Motor neuron (in vitro differentiated cells): ENCODE measurements around the gene ALDH3A1. TPM values are rescaled to one million over a fixed set of nuclear protein-coding genes. Genes with fewer than 3 reads are reported as not detected.

ENCODE experiments used
- ATAC-seq, 8 experiments: fragments of 200-7000 bp; cut with Tn5 transposase; replicated peaks in 6 of 8; 2 replicates each; pipeline ENCODE4 v1.8.0; 2021; ENCODE audit warnings: mild to moderate bottlenecking in 8 of 8, moderate library complexity in 8 of 8
- H3K27ac ChIP-seq, 2 donors: fragments of 250-450 bp; sonication (Bioruptor Pico); 2 replicates each; pipeline ENCODE4 v1.9.0; 2021; ENCODE audit warnings: antibody characterized with exemption in 2 of 2, mild to moderate bottlenecking in 2 of 2, moderate library complexity in 1 of 2
- H3K4me1 ChIP-seq, 2 donors: fragments of 250-450 bp; sonication (Bioruptor Pico); replicated peaks in 1 of 2; 2 replicates each; pipeline ENCODE4 v1.6.1; 2021; ENCODE audit warnings: antibody characterized with exemption in 2 of 2, mild to moderate bottlenecking in 2 of 2, moderate library complexity in 1 of 2
- H3K4me3 ChIP-seq, 5 donors: fragments of 250-450 bp; sonication (Bioruptor Pico); 2 replicates each; pipeline ENCODE4 v1.9.0; 2021; ENCODE audit warnings: antibody characterized with exemption in 5 of 5, mild to moderate bottlenecking in 5 of 5, moderate library complexity in 4 of 5
- WGBS, 10 experiments: fragments of 450-650 bp; shearing (Covaris generic); methylation state at CpG; one replicate each; pipeline ENCODE4 v1.0.0; 2022; 5-methylcytosine and 5-hydroxymethylcytosine counted together
- in situ Hi-C, 9 experiments: fragments of 400-800 bp; cut with MboI; loops; one replicate each; pipeline ENCODE4 v1.15.0; 2021; ENCODE audit warnings: low sequenced_read_pairs in 9 of 9, low pct_unique_long_range_greater_than_20kb in 2 of 9; ENCODE audit not compliant: unreplicated experiment in 9 of 9
- total RNA-seq, 8 experiments: library from RNA; unstranded; fragments of 300-600 nt; gene quantifications; 2 replicates each; pipeline versions ENCODE4 v1.2.3 to v1.2.4, GENCODE V29; 2022

Gene ALDH3A1
- total RNA-seq, 8 experiments from 2014 or later: 0.49 to 8.4 (median 1.9) TPM; not detected in 3

DNA sequence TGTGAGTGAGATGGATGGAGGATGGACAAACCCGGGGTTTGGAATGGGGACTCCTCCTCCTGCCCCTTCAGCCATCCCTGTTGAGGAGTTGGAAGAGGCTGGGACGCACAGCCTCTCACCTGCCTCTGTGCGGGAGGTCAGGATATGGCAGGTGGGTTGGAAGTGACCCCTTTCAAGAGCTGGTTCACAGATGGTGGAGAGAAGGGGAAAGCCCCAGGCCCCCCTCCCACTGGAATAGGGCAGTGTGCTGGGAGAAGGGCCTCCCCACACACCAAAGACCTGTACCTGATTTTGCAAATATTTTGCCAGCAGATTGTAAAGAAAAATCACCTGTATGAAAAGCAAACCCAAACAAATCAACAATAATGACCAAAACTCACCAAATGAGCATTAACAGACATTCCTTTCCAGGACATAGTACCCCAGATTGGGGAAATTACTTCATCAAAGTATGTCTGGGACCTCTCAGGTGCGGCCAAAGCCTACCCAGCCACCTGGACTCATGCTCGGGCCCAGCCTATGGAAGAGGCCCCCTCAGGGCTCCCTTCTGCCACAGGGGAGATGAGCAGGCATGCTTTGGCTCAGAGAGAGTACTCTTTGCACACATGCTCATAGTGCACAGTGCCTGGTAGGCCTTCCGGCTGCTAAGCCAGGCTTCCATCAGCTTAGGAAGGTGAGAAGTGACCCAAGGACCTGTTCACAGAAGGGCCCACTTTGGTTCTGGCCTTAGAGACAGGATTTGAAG, 39.5 kb downstream of the ALDH3A1 start:
- H3K27ac ChIP-seq: no peak overlapping the region
- peaks cover 12 to 16% of the 10 kb centered on the region in 2 donors for H3K4me1 ChIP-seq
- no peak for ATAC-seq
- no peak overlapping the region for H3K4me3 ChIP-seq
- in situ Hi-C loops: no loop called here
- 57 to 100% (median 88%) methylated on average over 1 to 2 of the region's 6 CpGs; no CpG with 5 or more reads in 4 of the 10 experiments for whole genome bisulfite sequencing, 10 experiments

DNA sequence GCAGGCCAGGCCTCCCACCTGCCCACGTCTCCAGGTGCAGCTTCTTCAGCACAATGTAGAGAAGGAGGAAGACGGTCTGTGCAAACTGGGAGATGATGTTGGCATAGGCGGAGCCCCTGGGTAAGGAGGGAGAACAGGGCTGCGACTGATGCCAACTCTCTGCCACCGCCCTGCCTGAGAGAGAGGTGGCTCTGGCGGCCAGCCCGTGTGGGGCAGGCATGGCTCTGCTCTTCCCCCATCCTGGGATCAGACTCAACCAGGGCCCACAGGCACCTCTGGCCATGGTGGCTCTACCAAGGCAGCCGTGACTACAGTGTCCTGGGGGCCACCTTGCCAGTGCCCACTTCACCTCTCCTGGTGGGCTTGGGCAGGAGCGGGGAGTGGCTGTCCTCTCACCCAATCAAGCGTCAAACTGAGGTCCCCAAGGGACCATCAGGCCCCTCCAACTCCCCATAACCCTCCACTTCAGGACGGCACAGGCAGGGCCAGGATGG, 40.3 kb downstream of the ALDH3A1 start:
- 77 to 100% (median 93%) methylated on average over 1 to 3 of the region's 11 CpGs; no CpG with 5 or more reads in 5 of the 10 experiments for WGBS, 10 experiments
- Histone ChIP-seq H3K4me3 (no peak overlapping the region), H3K4me1 (peaks cover 21 to 25% of the 10 kb centered on the region in 2 donors), H3K27ac (no peak overlapping the region)
- in situ Hi-C loops: no loop called here
- no peak for ATAC-seq

DNA sequence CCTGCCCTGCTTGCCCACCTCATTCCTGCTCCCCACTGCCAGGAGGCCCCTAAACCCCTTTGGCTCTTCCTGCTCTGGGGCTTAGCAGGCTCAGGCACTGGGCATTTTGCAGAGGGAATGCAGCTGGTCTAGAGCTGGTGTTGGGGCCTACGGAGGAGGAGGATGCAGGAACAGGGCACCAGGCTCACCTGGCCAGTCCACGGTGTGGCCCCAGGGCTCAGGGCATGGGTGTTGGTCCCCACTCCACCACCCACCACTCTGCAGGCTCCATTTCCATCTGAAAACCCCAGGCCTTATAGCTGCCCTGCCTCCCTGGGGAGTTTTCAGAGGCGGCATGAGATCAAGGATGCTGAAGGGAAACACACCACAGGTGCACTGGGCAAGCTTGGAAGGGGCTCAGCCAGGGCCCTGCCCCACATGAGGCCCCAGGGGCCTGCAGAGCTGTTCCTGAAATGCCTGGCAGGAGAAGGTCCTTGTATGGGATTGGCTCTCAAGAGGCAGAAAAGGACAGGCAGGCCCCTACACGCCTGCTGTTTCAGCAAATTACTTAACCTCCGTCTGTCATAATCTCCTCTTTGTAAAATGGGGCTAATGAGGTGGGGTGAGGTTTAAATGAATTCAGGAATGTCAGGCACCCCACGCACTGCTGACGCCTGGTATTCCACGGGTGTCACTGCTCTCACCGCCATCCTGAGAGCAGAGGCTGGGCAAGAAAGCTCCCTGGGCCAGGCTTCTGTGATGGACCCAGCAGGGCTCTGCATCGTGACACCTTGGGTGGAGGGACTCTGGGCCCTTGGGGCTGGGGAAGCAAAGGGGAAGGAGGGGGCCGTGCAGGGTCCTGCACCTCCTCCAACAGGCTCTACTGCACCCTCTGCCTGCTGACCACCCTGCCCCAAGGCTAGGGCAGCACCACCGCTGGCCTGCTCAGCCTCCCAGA, 41.0 kb downstream of the ALDH3A1 start:
- no peak for ATAC-seq
- Histone ChIP-seq H3K27ac (no peak overlapping the region), H3K4me1 (peaks cover 26 to 32% of the 10 kb centered on the region in 2 donors), H3K4me3 (no peak overlapping the region)
- in situ Hi-C loops: no loop called here
- WGBS, 10 experiments: 68 to 100% (median 88%) methylated on average over 1 to 5 of the region's 12 CpGs; no CpG with 5 or more reads in 6 of the 10 experiments

DNA sequence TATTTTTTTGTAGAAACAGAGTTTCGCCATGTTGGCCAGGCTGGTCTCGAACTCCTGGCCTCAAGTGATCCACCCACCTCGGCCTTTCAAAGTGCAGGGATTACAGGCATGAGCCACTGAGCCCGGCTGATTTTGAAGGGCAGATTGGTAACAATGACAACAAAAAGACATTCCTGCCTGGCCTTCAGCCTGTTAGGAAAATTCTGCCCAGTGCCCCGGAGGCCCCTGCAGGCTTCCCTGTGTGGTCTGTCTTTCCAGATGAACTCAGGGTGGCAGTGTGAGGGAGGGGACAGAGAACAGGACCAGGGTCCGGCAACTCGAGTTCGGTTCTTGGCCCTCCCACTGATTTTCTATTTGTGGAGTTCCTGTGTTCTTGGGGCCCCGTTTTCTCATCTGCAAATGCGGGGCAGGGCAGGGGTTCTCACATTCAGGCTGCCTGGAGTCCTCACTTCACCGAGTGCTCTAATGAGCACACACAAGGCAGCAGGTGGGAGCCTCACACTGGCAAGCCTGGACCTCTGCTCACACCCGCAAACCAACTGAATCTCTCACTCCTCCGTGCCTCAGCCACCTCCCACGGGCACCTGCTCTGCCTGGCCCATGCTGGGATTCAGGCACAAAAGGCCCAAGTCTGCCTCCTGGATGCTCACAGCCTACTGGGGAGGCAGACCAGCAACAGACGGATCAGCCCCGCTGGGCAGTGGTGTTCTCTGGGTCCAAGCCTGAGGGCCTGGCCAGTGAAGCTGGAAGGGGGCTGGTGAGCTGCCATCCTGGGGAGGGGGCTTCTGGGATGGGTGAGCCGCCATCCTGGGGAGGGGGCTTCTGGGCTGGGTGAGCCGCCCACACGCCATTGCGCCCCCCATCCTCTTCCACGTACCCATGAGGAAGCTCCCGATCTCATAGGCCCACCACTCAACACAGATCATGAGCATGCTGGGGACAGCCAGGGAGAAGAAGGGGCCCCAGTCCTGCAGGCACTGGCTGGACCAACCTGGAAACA, 42.0 kb downstream of the ALDH3A1 start:
- peaks cover 27 to 33% of the 10 kb centered on the region in 2 donors for H3K4me1 ChIP-seq
- in situ Hi-C loops: no loop called here
- ATAC-seq: peak in 1 of 8 experiments; percentile 5
- 53 to 100% (median 68%) methylated on average over 1 to 6 of the region's 22 CpGs; no CpG with 5 or more reads in 3 of the 10 experiments for WGBS, 10 experiments
- no peak overlapping the region for H3K4me3 ChIP-seq
- H3K27ac ChIP-seq: no peak overlapping the region

DNA sequence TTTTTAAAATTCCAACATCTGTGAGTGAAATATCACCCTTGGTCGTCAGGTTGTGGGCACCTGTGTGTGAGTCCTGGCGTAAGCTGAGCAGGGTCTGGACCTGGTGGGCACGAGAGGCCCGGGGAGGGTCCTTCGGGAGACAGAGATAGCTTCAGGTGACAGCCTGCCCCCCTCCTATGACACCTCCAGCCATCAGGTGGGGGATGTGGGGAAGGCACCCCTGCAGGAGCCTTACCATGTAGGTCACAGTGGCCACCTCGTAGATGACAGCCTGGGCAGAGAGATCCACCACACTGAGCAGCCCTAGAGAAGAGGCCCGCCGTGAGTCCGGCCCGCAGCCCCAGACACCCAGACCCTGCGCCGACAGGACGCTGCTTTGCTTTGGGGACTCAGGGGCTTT, 42.9 kb downstream of the ALDH3A1 start:
- 67 to 100% (median 87%) methylated on average over 1 to 7 of the region's 13 CpGs; no CpG with 5 or more reads in 4 of the 10 experiments for WGBS, 10 experiments
- Histone ChIP-seq H3K4me3 (no peak overlapping the region), H3K27ac (no peak overlapping the region), H3K4me1 (peaks cover 27 to 33% of the 10 kb centered on the region in 2 donors)
- peak in 1 of 8 experiments; percentile 13 for ATAC-seq
- in situ Hi-C loops: no loop called here

DNA sequence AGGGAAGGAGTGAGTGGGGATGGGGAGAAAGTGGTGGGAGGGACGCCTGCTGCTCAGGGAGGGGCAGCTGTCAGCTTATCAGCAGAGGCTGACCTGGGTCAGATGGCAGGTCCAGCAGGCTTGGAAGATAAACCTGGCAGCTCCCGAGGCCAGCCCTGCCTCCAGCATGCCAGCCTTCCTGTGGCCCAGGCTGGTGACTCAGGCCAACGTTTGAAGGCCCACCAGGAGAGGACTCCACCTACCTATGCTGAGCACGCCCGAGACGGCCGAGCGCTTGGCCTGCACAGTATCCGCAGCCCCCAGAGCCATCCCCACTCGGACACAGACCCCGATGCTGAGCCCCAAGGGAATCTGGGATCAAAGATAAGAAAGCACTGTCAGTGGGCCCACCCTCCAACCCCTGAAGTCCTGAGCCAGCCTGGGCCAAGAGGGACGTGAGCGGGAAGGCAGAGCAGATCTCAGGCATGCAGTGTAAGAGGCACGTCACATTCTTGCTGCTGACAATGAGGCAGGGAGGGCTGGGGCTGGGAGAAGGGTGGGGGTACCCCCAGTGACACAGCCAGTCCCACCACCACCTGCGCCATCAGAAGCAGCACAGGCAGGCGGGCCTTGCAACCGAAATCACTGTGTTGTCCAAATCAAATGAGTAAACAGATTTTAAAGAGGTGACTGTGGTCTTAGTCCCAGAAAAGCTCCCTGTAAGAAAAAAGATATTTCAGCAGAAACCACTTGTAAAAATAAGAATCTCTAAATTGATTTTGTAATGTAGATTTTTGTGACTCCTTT, 44.1 kb downstream of the ALDH3A1 start:
- ATAC-seq: peak in 5 of 8 experiments; percentile 36 to 54 (median 53)
- peaks cover 27 to 33% of the 10 kb centered on the region in 2 donors for H3K4me1 ChIP-seq
- H3K4me3 ChIP-seq: no peak overlapping the region
- in situ Hi-C loops: no loop called here
- no peak overlapping the region for H3K27ac ChIP-seq
- WGBS, 10 experiments: 65 to 100% (median 90%) methylated on average over 2 of the region's 17 CpGs; no CpG with 5 or more reads in 7 of the 10 experiments

DNA sequence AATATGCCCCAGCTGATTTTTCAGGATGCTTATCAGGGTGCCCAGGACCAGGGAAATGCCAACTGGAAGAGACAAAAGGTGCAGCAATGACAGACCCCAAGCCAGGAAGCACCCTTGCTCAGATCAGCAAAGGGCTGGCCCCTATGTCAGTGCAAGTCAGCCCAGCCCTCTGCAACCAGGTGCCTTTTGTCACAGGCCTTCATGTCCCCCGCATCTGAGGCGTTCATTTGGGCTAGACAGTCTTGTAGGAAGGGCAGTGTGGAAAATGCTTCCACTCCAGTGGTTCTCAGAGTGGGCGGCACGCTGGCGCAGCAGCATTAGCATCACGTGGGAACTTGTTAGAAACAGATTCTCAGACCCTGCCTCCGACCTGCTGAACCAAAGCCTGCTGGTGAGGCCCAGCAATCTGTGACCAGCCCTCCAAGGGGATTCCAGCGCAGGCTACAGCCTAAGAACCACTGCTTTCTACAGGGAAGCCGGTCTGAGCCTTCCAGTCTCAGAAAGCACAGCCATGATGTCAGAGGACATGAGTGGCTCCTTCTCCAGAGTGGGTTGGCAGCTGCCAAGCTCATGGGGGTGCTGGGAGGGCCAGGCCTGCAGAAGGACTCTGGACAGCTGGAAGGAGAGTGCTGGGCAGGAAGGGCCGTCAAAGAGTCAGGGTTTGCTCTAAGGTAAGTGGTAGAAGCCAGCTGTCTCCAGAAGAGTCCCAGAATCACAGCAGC, 44.8 kb downstream of the ALDH3A1 start:
- WGBS, 10 experiments: 30 to 90% (median 63%) methylated on average over 1 to 4 of the region's 10 CpGs; no CpG with 5 or more reads in 6 of the 10 experiments
- in situ Hi-C loops: no loop called here
- H3K4me3 ChIP-seq: no peak overlapping the region
- no peak overlapping the region for H3K27ac ChIP-seq
- ATAC-seq: peak in 4 of 8 experiments; percentile 24 to 39 (median 33)
- peaks cover 27 to 33% of the 10 kb centered on the region in 2 donors for H3K4me1 ChIP-seq

DNA sequence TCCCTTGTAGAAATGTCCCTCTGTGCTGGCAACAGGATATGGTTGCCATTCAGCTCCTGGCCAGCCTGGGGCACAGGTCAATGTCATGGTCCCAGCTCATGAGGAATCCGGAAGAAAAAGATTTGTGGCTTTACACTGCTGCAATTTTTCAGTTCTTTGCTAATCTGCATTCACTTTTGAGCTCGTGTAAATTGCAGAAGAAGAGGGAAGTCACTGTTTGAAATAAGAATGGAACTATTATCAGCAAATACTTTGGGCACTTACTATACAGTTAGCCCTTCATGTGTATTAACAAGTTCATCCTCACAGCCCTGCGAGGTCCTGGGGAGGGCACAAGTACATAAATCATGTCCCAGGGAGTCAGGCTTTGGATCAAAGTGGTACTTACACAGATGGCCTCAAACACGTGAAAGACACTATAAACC, 45.9 kb downstream of the ALDH3A1 start:
- in situ Hi-C loops: no loop called here
- no peak overlapping the region for H3K4me3 ChIP-seq
- 17 to 89% (median 46%) methylated on average over 1 to 4 of the region's 4 CpGs; no CpG with 5 or more reads in 2 of the 10 experiments for WGBS, 10 experiments
- peaks cover 27 to 32% of the 10 kb centered on the region in 2 donors for H3K4me1 ChIP-seq
- H3K27ac ChIP-seq: no peak overlapping the region
- peak in 3 of 8 experiments; percentile 37 to 50 (median 44) for ATAC-seq
